HG03097 (cell line): ENCODE measurements around the gene GMCL2.
A peak's percentile ranks its signal among the peaks of the same experiment; 100 is the strongest.

ENCODE experiments used
- ATAC-seq: cut with Tn5 transposase; IDR thresholded peaks from one replicate; pipeline ENCODE4 v1.9.1; 2021; ENCODE audit not compliant: unreplicated experiment, low FRiP score

GMCL2 gene

GRCh38 chr5:178149199-178149932, 37.8 kb downstream of the GMCL2 start:
- no peak for ATAC-seq

- ATAC-seq: no peak
Observed at GRCh38 chr5:178147406-178147805, 39.8 kb downstream of the GMCL2 start.

- peak; percentile 50 for ATAC-seq
Observed at GRCh38 chr5:178145965-178146820, 41.0 kb downstream of the GMCL2 start.

- no peak for ATAC-seq
Observed at GRCh38 chr5:178143901-178144300, 43.3 kb downstream of the GMCL2 start.

GRCh38 chr5:178143246-178143645, 43.9 kb downstream of the GMCL2 start:
- no peak for ATAC-seq

- no peak for ATAC-seq
Observed at GRCh38 chr5:178142642-178143041, 44.5 kb downstream of the GMCL2 start.

GRCh38 chr5:178141550-178141949, 45.6 kb downstream of the GMCL2 start:
- ATAC-seq: no peak

- no peak for ATAC-seq
Observed at GRCh38 chr5:178137991-178138390, 49.2 kb downstream of the GMCL2 start.

- ATAC-seq: no peak
Observed at GRCh38 chr5:178136990-178137389, 50.2 kb downstream of the GMCL2 start.
